Vagina (tissue), 2 donors: Measurements from ENCODE around the gene B4GALNT3. TPM values are rescaled to one million over a fixed set of nuclear protein-coding genes. Genes with fewer than 3 reads are reported as not detected.
A peak's percentile ranks its signal among the peaks of the same experiment; 100 is the strongest.

ENCODE experiments used
- DNase-seq, 2 donors: peaks; one replicate each; pipeline ENCODE4 v3.0.0-alpha.2; 2017; ENCODE audit errors: extremely low spot score in 2 of 2
- H3K27ac ChIP-seq: fragments of 200-600 bp; sonication (generic); one replicate; pipeline ENCODE4 v1.5.1; 2019
- H3K27me3 ChIP-seq: fragments of 200-600 bp; sonication (generic); one replicate; pipeline ENCODE4 v1.5.1; 2019
- H3K36me3 ChIP-seq, 2 donors: fragments of 200-600 bp; sonication (generic); one replicate each; pipeline ENCODE4 v1.5.1; 2017 to 2019
- H3K4me1 ChIP-seq: fragments of 200-600 bp; sonication (generic); one replicate; pipeline ENCODE4 v1.5.1; 2019
- H3K4me3 ChIP-seq, 2 donors: fragments of 200-600 bp; sonication (generic); 1 replicate in 1 of 2; 2 replicates in 1 of 2; pipeline ENCODE4 v1.5.1; 2016 to 2019
- H3K9me3 ChIP-seq: fragments of 200-600 bp; sonication (generic); one replicate; pipeline ENCODE4 v1.5.1; 2019
- POLR2A ChIP-seq, 2 donors: fragments of 450-650 bp; IDR thresholded peaks; one replicate each; pipeline ENCODE4 v1.6.1; 2017; ENCODE audit warnings: antibody characterized with exemption in 2 of 2, mild to moderate bottlenecking in 2 of 2, moderate library complexity in 2 of 2
- POLR2AphosphoS5 ChIP-seq, 2 donors: sonication (generic); formaldehyde crosslinking; IDR thresholded peaks; one replicate each; pipeline ENCODE4 v1.9.0; 2017; ENCODE audit warnings: antibody characterized with exemption in 2 of 2, mild to moderate bottlenecking in 2 of 2, low read depth in 1 of 2; ENCODE audit not compliant: insufficient read depth in 1 of 2
- intact Hi-C: fragments of 100-400 bp; cut with DNase I; formaldehyde crosslinking; loops from one replicate; pipeline ENCODE4 v1.15.1; 2023
- total RNA-seq: library from RNA; depleted of rRNA; stranded (reverse); fragments of >200 nt; gene quantifications from one replicate; pipeline ENCODE4 v1.2.3, GENCODE V29; 2016
- TF ChIP-seq, protein P1 (sequence below), 3 experiments: fragments of 450-650 bp in 2 of 3; fragments of 200-600 bp in 1 of 3; sonication (generic) in 1 of 3; IDR thresholded peaks; one replicate each; pipeline ENCODE4 v1.5.1; 2017 to 2019; ENCODE audit warnings: antibody characterized with exemption in 3 of 3, mild to moderate bottlenecking in 2 of 3, moderate library complexity in 2 of 3

The B4GALNT3 gene
- total RNA-seq, 1 donor from 2014 or later, result 13.3 TPM

DNA sequence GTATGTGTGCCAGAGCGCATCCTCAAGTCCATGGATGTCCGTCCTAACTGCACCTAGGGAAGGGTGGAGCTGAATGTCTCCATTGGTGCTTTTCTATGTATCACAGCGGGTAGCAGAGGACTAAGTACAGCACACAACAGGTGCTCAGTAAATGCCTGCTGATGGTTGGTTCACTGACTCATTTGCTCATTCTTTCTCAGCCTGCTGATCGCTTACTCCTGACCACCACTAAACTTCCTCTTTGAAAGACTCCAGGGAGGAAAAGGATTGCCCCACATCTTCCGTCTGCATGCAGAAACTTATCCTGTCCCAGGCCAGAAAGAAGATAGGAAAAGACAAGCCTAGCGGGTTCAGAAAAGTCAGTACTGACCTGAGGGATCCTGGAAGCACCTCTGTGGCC is 66.3 kb downstream of the B4GALNT3 start:
- TF ChIP-seq, protein P1, sequence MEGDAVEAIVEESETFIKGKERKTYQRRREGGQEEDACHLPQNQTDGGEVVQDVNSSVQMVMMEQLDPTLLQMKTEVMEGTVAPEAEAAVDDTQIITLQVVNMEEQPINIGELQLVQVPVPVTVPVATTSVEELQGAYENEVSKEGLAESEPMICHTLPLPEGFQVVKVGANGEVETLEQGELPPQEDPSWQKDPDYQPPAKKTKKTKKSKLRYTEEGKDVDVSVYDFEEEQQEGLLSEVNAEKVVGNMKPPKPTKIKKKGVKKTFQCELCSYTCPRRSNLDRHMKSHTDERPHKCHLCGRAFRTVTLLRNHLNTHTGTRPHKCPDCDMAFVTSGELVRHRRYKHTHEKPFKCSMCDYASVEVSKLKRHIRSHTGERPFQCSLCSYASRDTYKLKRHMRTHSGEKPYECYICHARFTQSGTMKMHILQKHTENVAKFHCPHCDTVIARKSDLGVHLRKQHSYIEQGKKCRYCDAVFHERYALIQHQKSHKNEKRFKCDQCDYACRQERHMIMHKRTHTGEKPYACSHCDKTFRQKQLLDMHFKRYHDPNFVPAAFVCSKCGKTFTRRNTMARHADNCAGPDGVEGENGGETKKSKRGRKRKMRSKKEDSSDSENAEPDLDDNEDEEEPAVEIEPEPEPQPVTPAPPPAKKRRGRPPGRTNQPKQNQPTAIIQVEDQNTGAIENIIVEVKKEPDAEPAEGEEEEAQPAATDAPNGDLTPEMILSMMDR (IDR thresholded peaks at IDR 0.05), result no peak
- no peak for TF ChIP-seq POLR2AphosphoS5 (IDR thresholded peaks at IDR 0.05; ENCODE audit: insufficient read depth in 1 of 2, low read depth in 1 of 2)
- no peak for TF ChIP-seq POLR2A (IDR thresholded peaks at IDR 0.05)
- H3K36me3 ChIP-seq, result no peaks in the 10 kb centered on the region
- no peak overlapping the region for H3K4me3 ChIP-seq
- DNase-seq, result no peak
- intact Hi-C loops, result no loop called here
- no peaks in the 10 kb centered on the region for H3K9me3 ChIP-seq
- H3K4me1 ChIP-seq, result no peaks in the 10 kb centered on the region
- H3K27me3 ChIP-seq, result no peaks in the 10 kb centered on the region
- no peak overlapping the region for H3K27ac ChIP-seq

DNA sequence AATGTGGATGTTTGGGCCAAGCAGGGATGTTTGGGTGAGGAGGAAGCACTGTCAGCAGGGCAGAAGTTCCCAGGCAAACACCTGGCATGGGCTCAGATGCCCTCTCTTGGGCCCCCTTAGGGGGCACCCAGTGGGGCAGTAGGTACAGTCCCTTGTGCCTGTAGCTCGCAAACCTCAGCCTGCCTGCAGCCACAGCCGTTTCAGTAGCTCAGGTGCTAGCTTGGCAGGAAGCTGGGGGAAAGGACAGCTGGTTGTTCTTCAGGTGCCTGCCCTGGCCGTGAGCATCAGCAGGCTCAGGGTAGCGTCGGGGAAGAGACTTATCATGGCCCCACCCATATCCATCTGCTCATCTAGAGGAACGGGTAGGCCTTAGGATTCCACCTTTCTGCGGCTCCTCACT is 67.5 kb downstream of the B4GALNT3 start:
- Histone ChIP-seq H3K27ac (no peak overlapping the region), H3K9me3 (no peaks in the 10 kb centered on the region), H3K27me3 (no peaks in the 10 kb centered on the region), H3K4me3 (no peak overlapping the region), H3K4me1 (peaks cover 1% of the 10 kb centered on the region), H3K36me3 (no peaks in the 10 kb centered on the region)
- DNase-seq, result no peak
- intact Hi-C loops, result no loop called here
- TF ChIP-seq, protein P1 (IDR thresholded peaks at IDR 0.05), result no peak
- TF ChIP-seq POLR2AphosphoS5 (IDR thresholded peaks at IDR 0.05; ENCODE audit: insufficient read depth in 1 of 2, low read depth in 1 of 2) (no peak), POLR2A (IDR thresholded peaks at IDR 0.05) (no peak)

DNA sequence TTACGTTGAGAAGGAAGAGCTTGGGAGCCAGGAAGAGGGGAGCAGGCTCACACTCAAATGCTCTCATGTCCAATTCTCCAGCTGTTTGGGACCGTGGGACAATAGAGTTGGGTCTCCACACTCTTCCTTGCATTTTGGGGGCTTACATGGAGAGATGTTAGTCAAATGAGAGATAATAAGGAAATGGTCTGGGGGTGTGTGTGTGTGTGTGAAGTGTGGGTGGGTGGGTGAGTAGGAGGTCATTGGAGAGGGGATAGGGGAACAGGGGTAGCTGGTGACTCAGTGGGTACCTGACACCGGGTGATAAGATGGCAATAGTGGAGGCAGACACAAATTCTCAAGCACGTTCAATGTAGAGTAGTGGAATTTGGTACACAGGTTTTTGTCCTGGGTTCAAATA is 68.0 kb downstream of the B4GALNT3 start:
- DNase-seq, result no peak
- H3K9me3 ChIP-seq, result no peaks in the 10 kb centered on the region
- H3K27ac ChIP-seq, result no peak overlapping the region
- H3K4me1 ChIP-seq, result peaks cover 5% of the 10 kb centered on the region
- no peaks in the 10 kb centered on the region for H3K36me3 ChIP-seq
- H3K4me3 ChIP-seq, result no peak overlapping the region
- TF ChIP-seq POLR2AphosphoS5 (IDR thresholded peaks at IDR 0.05; ENCODE audit: insufficient read depth in 1 of 2, low read depth in 1 of 2) (no peak), POLR2A (IDR thresholded peaks at IDR 0.05) (no peak)
- TF ChIP-seq, protein P1 (IDR thresholded peaks at IDR 0.05), result no peak
- intact Hi-C loops, result no loop called here
- H3K27me3 ChIP-seq, result no peaks in the 10 kb centered on the region

DNA sequence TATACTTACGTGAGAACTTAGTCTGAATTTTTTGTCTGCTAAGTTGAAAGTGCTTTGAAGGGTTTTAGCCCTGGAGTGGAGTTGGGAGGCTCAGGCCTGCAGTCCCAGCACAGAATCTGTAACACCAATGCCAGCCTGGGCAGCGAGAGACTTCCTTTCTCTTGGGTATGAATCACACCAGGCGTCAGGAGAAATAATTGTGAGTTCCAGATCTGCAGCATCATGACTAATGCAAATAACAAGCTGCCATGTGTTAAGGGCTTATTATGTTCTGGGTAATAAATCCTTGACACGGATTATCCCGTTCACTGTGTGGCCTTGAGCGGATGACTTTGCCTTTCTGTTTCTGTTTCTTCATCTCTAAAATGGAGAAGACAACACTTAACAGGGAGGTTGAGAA is 70.6 kb downstream of the B4GALNT3 start:
- no peak overlapping the region for H3K4me3 ChIP-seq
- H3K27ac ChIP-seq, result no peak overlapping the region
- H3K4me1 ChIP-seq, result peaks cover 18% of the 10 kb centered on the region
- TF ChIP-seq POLR2A (IDR thresholded peaks at IDR 0.05) (no peak), POLR2AphosphoS5 (IDR thresholded peaks at IDR 0.05; ENCODE audit: insufficient read depth in 1 of 2, low read depth in 1 of 2) (peak in 1 of 2 donors; percentile 77)
- TF ChIP-seq, protein P1 (IDR thresholded peaks at IDR 0.05), result no peak
- H3K9me3 ChIP-seq, result no peaks in the 10 kb centered on the region
- H3K27me3 ChIP-seq, result no peaks in the 10 kb centered on the region
- no peak for DNase-seq
- intact Hi-C loops, result no loop called here
- no peaks in the 10 kb centered on the region for H3K36me3 ChIP-seq

DNA sequence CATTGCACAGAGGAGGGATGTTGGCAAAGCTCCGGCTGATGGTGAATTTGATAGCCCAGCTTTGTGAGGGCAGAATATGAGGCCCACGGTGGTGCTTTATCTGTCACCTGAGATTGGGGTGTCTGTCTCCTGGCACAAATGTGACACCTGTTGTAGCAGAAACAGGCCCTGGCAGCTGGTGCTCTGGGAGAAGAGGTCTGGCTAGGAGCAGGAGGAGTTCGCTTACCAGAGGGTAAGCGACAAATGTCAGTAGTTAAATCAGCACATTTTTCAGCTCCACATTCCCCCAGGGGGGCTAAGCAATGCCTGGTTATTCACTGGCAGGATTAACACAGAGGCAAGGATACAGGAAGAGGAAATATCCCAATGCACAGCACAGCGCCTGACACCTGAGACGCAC is 71.1 kb downstream of the B4GALNT3 start:
- Histone ChIP-seq H3K36me3 (no peaks in the 10 kb centered on the region), H3K4me3 (no peak overlapping the region), H3K4me1 (peaks cover 18% of the 10 kb centered on the region), H3K27me3 (no peaks in the 10 kb centered on the region), H3K9me3 (no peaks in the 10 kb centered on the region), H3K27ac (peak overlapping the region; percentile 45)
- TF ChIP-seq POLR2A (IDR thresholded peaks at IDR 0.05) (no peak), POLR2AphosphoS5 (IDR thresholded peaks at IDR 0.05; ENCODE audit: insufficient read depth in 1 of 2, low read depth in 1 of 2) (no peak)
- TF ChIP-seq, protein P1 (IDR thresholded peaks at IDR 0.05), result no peak
- DNase-seq, result no peak
- intact Hi-C loops, result no loop called here
